HEK293 (cell line): ENCODE data around the gene BTBD9.

Experiments used
- ATF2 ChIP-seq: fragments of 450-650 bp; formaldehyde crosslinking; IDR thresholded peaks from 2 replicates; pipeline ENCODE4 v1.5.1; 2016; ENCODE audit warnings: missing biosample characterization, missing genetic modification characterization, low read depth
- CTCF ChIP-seq: fragments of 450-650 bp; formaldehyde crosslinking; IDR thresholded peaks from 2 replicates; pipeline ENCODE4 v1.5.1; 2016; ENCODE audit warnings: missing biosample characterization, missing genetic modification characterization
- HOXA7 ChIP-seq: sonication (generic); formaldehyde crosslinking; IDR thresholded peaks from 2 replicates; pipeline ENCODE4 v1.8.1; 2022; ENCODE audit warnings: missing genetic modification reagents, borderline replicate concordance
- MEIS1 ChIP-seq: sonication (generic); formaldehyde crosslinking; IDR thresholded peaks from 2 replicates; pipeline ENCODE4 v1.8.1; 2022; ENCODE audit warnings: missing genetic modification reagents, mild to moderate bottlenecking, borderline replicate concordance
- YY1 ChIP-seq: fragments of 450-650 bp; formaldehyde crosslinking; IDR thresholded peaks from 2 replicates; pipeline ENCODE4 v1.5.1; 2018; ENCODE audit warnings: missing biosample characterization, missing genetic modification characterization
- ZBTB21 ChIP-seq: fragments of 450-650 bp; formaldehyde crosslinking; IDR thresholded peaks from 2 replicates; pipeline ENCODE4 v1.5.1; 2017; ENCODE audit warnings: missing biosample characterization, missing genetic modification characterization
- ZBTB26 ChIP-seq: fragments of 450-650 bp; formaldehyde crosslinking; optimal IDR thresholded peaks from 2 replicates; pipeline ENCODE3; 2016; ENCODE audit warnings: missing biosample characterization, mild to moderate bottlenecking, missing genetic modification characterization
- ZNF138 ChIP-seq: fragments of 450-650 bp; formaldehyde crosslinking; IDR thresholded peaks from 2 replicates; pipeline ENCODE4 v1.5.1; 2016; ENCODE audit warnings: missing biosample characterization, missing genetic modification characterization, borderline replicate concordance
- ZNF146 ChIP-seq: fragments of 450-650 bp; formaldehyde crosslinking; IDR thresholded peaks from 2 replicates; pipeline ENCODE4 v1.5.1; 2016; ENCODE audit warnings: missing biosample characterization, missing genetic modification characterization

DNA sequence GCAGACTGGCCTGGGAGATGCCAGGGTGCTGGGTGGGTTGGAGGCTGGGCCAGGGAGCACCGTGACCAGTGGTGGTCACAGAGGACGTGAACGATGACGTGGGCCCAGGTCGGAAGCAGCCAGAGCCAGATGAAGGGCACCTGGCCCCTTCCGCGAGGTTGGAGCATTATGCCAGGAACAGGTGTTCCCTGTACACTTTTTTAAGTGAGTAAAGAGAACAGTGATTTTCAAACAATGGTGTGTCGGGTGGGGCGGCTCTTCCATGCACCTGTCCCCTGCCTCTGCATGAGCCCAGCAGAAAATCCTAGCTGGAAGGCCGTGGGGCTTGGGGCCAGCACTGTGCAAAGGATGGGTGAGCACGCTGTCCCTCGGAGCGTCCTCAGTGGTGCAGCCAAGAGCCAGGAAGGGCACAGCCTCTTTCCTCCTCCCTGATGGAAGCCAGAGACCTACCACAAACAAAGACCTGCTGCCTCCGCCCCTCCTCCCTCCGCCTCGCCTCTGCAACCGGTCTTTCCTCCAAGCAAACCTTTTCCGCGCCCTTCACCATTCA lies 469.7 kb downstream of the BTBD9 start:
- TF ChIP-seq ATF2 (tag by site-specific recombination) = no peak
- TF ChIP-seq CTCF (tag by site-specific recombination) = no peak
- no peak for TF ChIP-seq ZBTB21 (tag by site-specific recombination)
- no peak for TF ChIP-seq ZNF138 (tag by site-specific recombination)
- no peak for TF ChIP-seq HOXA7 (CRISPR knock-in tag)
- no peak for TF ChIP-seq MEIS1 (CRISPR knock-in tag)
- TF ChIP-seq ZBTB26 (tag by site-specific recombination) = no peak
- TF ChIP-seq ZNF146 (tag by site-specific recombination) = no peak
- no peak for TF ChIP-seq YY1
